ACC112 (cell line): ENCODE results near the gene ALG2.

Experiments used
- H2AFZ ChIP-seq: fragments of 200-600 bp; sonication (generic); one replicate; pipeline ENCODE4 v1.6.0; 2017; ENCODE audit warnings: antibody characterized with exemption, low read length; ENCODE audit not compliant: unreplicated experiment
- H3K27ac ChIP-seq: fragments of 200-600 bp; sonication (generic); 2 replicates; pipeline ENCODE4 v1.5.1; 2014; ENCODE audit warnings: low read depth, mild to moderate bottlenecking, antibody characterized with exemption, low read length, moderate library complexity
- H3K27me3 ChIP-seq: fragments of 200-600 bp; sonication (generic); 2 replicates; pipeline ENCODE4 v1.6.1; 2014; ENCODE audit warnings: mild to moderate bottlenecking, antibody characterized with exemption, low read length, moderate library complexity, mixed read lengths; ENCODE audit not compliant: insufficient read depth
- H3K36me3 ChIP-seq: fragments of 200-600 bp; sonication (generic); 2 replicates; pipeline ENCODE4 v1.6.1; 2016; ENCODE audit warnings: mild to moderate bottlenecking, antibody characterized with exemption, low read length, moderate library complexity, mixed read lengths; ENCODE audit not compliant: insufficient read depth
- H3K4me1 ChIP-seq: fragments of 200-600 bp; sonication (generic); one replicate; pipeline ENCODE4 v1.6.1; 2016; ENCODE audit warnings: low read length, mixed read lengths; ENCODE audit not compliant: insufficient read depth, unreplicated experiment, control insufficient read depth
- H3K4me3 ChIP-seq: fragments of 200-600 bp; sonication (generic); 2 replicates; pipeline ENCODE4 v1.5.1; 2014; ENCODE audit warnings: mild to moderate bottlenecking, low read depth, low read length
- H3K79me2 ChIP-seq: fragments of 200-600 bp; sonication (generic); one replicate; pipeline ENCODE4 v1.6.0; 2016; ENCODE audit warnings: low read length; ENCODE audit not compliant: control insufficient read depth, unreplicated experiment, insufficient read depth

Gene ALG2

GRCh38 chr9:99221621-99222415, at the start of gene ALG2, which contains the start of gene SEC61B:
Gene ALG2 (minus strand): TSS chr9:99221942. CDS start chr9:99221894, 48 bp downstream.
Gene SEC61B (plus strand): TSS chr9:99222282. CDS start chr9:99222364, 82 bp downstream.
- Histone ChIP-seq H3K27me3 (no peaks in the 10 kb centered on the region), H3K27ac (peak within 1 kb of the TSS; percentile 99), H3K4me3 (peak within 1 kb of the TSS; percentile 86), H3K4me1 (peaks cover 28% of the 10 kb centered on the region), H3K79me2 (peaks cover 94% of the 10 kb centered on the region), H3K36me3 (peaks cover 46% of the 10 kb centered on the region), H2AFZ (peak within 1 kb of the TSS; percentile 82)

GRCh38 chr9:99270491-99270890, 48.7 kb upstream of the ALG2 start:
- no peak overlapping the region for H3K4me3 ChIP-seq
- H3K27me3 ChIP-seq = no peaks in the 10 kb centered on the region
- H3K27ac ChIP-seq = no peak overlapping the region
- no peaks in the 10 kb centered on the region for H3K36me3 ChIP-seq
- H3K4me1 ChIP-seq = peaks cover 6% of the 10 kb centered on the region
- no peaks in the 10 kb centered on the region for H3K79me2 ChIP-seq
- H2AFZ ChIP-seq = no peak overlapping the region

- Histone ChIP-seq H3K27me3 (no peaks in the 10 kb centered on the region), H3K36me3 (no peaks in the 10 kb centered on the region), H3K79me2 (no peaks in the 10 kb centered on the region), H3K4me3 (no peak overlapping the region), H2AFZ (no peak overlapping the region), H3K27ac (peak overlapping the region; percentile 71), H3K4me1 (peaks cover 6% of the 10 kb centered on the region)
Measured at GRCh38 chr9:99269416-99269815, 47.7 kb upstream of the ALG2 start.

GRCh38 chr9:99266255-99267023, 44.7 kb upstream of the ALG2 start:
- peaks cover 6% of the 10 kb centered on the region for H3K4me1 ChIP-seq
- H3K79me2 ChIP-seq = no peaks in the 10 kb centered on the region
- H3K27ac ChIP-seq = no peak overlapping the region
- H3K4me3 ChIP-seq = no peak overlapping the region
- H3K36me3 ChIP-seq = no peaks in the 10 kb centered on the region
- no peak overlapping the region for H2AFZ ChIP-seq
- no peaks in the 10 kb centered on the region for H3K27me3 ChIP-seq

GRCh38 chr9:99265691-99266090, 43.9 kb upstream of the ALG2 start:
- H3K27me3 ChIP-seq = no peaks in the 10 kb centered on the region
- H2AFZ ChIP-seq = no peak overlapping the region
- no peak overlapping the region for H3K4me3 ChIP-seq
- no peaks in the 10 kb centered on the region for H3K79me2 ChIP-seq
- H3K27ac ChIP-seq = no peak overlapping the region
- no peaks in the 10 kb centered on the region for H3K36me3 ChIP-seq
- peaks cover 6% of the 10 kb centered on the region for H3K4me1 ChIP-seq

GRCh38 chr9:99264070-99264680, 42.4 kb upstream of the ALG2 start:
- peaks cover 14% of the 10 kb centered on the region for H3K4me1 ChIP-seq
- no peaks in the 10 kb centered on the region for H3K27me3 ChIP-seq
- no peaks in the 10 kb centered on the region for H3K79me2 ChIP-seq
- H3K4me3 ChIP-seq = no peak overlapping the region
- H3K27ac ChIP-seq = no peak overlapping the region
- H3K36me3 ChIP-seq = no peaks in the 10 kb centered on the region
- no peak overlapping the region for H2AFZ ChIP-seq

GRCh38 chr9:99262949-99263418, 41.2 kb upstream of the ALG2 start:
- no peak overlapping the region for H2AFZ ChIP-seq
- no peaks in the 10 kb centered on the region for H3K79me2 ChIP-seq
- no peaks in the 10 kb centered on the region for H3K36me3 ChIP-seq
- H3K27me3 ChIP-seq = no peaks in the 10 kb centered on the region
- H3K4me1 ChIP-seq = peaks cover 17% of the 10 kb centered on the region
- H3K4me3 ChIP-seq = no peak overlapping the region
- no peak overlapping the region for H3K27ac ChIP-seq

GRCh38 chr9:99261923-99262322, 40.2 kb upstream of the ALG2 start:
- Histone ChIP-seq H3K36me3 (no peaks in the 10 kb centered on the region), H3K79me2 (no peaks in the 10 kb centered on the region), H3K4me3 (no peak overlapping the region), H3K27ac (no peak overlapping the region), H3K4me1 (peaks cover 17% of the 10 kb centered on the region), H2AFZ (no peak overlapping the region), H3K27me3 (no peaks in the 10 kb centered on the region)

GRCh38 chr9:99259231-99259918, 37.6 kb upstream of the ALG2 start:
- peak overlapping the region; percentile 59 for H3K4me3 ChIP-seq
- peak overlapping the region; percentile 99 for H2AFZ ChIP-seq

GRCh38 chr9:99257723-99258389, 36.1 kb upstream of the ALG2 start:
- Histone ChIP-seq H3K4me3 (no peak overlapping the region), H2AFZ (no peak overlapping the region), H3K36me3 (no peaks in the 10 kb centered on the region), H3K27ac (no peak overlapping the region), H3K27me3 (no peaks in the 10 kb centered on the region), H3K4me1 (peaks cover 11% of the 10 kb centered on the region), H3K79me2 (no peaks in the 10 kb centered on the region)

More at GRCh38 chr9:99259231-99259918, 37.6 kb upstream of the ALG2 start:
- no peaks in the 10 kb centered on the region for H3K27me3 ChIP-seq
- peaks cover 11% of the 10 kb centered on the region for H3K4me1 ChIP-seq
- no peak overlapping the region for H3K27ac ChIP-seq
- no peaks in the 10 kb centered on the region for H3K79me2 ChIP-seq
- no peaks in the 10 kb centered on the region for H3K36me3 ChIP-seq
